ENCODE results near the gene ESR1.

ESR1 gene

DNA sequence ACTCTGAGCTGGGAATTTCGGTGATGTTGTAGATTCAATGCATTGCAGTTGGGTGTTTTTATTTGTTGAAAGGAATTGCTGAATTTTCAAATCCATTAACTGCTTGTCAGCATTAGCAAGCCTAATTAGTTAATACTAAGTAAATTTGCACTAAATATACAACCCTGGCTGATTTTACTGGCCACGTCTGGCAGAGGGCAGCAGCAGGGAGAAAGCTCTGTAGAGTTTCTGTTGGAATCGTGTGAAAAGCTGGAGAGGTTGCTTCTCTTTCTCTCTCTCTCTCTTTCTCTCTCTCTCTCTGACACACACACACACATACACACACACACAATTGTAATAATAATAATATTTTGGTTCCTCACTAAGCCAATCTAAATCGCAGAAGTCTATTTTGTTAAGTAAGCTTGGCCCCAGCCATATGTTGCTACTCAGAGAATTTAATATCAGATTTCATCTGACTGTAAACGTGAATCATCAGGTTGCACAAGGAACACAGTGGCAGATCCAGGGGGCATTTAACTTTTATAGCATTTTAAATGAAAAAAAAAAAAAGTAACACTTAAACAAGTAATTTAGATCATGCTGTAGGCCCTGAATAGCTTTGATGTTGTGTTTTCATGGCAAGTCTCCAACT is 289.5 kb downstream of the ESR1 start:
- DNase-seq (ENCODE audit: low read depth), result no peak

DNA sequence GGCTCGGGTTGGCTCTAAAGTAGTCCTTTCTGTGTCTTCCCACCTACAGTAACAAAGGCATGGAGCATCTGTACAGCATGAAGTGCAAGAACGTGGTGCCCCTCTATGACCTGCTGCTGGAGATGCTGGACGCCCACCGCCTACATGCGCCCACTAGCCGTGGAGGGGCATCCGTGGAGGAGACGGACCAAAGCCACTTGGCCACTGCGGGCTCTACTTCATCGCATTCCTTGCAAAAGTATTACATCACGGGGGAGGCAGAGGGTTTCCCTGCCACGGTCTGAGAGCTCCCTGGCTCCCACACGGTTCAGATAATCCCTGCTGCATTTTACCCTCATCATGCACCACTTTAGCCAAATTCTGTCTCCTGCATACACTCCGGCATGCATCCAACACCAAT is 291.2 kb downstream of the ESR1 start:
- no peak for DNase-seq (ENCODE audit: low read depth)

DNA sequence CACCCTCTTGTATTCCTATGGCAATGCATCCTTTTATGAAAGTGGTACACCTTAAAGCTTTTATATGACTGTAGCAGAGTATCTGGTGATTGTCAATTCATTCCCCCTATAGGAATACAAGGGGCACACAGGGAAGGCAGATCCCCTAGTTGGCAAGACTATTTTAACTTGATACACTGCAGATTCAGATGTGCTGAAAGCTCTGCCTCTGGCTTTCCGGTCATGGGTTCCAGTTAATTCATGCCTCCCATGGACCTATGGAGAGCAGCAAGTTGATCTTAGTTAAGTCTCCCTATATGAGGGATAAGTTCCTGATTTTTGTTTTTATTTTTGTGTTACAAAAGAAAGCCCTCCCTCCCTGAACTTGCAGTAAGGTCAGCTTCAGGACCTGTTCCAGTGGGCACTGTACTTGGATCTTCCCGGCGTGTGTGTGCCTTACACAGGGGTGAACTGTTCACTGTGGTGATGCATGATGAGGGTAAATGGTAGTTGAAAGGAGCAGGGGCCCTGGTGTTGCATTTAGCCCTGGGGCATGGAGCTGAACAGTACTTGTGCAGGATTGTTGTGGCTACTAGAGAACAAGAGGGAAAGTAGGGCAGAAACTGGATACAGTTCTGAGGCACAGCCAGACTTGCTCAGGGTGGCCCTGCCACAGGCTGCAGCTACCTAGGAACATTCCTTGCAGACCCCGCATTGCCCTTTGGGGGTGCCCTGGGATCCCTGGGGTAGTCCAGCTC is 292.1 kb downstream of the ESR1 start:
- no peak for DNase-seq (ENCODE audit: low read depth)

DNA sequence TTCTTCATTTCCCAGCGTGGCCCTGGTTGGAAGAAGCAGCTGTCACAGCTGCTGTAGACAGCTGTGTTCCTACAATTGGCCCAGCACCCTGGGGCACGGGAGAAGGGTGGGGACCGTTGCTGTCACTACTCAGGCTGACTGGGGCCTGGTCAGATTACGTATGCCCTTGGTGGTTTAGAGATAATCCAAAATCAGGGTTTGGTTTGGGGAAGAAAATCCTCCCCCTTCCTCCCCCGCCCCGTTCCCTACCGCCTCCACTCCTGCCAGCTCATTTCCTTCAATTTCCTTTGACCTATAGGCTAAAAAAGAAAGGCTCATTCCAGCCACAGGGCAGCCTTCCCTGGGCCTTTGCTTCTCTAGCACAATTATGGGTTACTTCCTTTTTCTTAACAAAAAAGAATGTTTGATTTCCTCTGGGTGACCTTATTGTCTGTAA is 292.7 kb downstream of the ESR1 start:
- no peak for DNase-seq (ENCODE audit: low read depth)

DNA sequence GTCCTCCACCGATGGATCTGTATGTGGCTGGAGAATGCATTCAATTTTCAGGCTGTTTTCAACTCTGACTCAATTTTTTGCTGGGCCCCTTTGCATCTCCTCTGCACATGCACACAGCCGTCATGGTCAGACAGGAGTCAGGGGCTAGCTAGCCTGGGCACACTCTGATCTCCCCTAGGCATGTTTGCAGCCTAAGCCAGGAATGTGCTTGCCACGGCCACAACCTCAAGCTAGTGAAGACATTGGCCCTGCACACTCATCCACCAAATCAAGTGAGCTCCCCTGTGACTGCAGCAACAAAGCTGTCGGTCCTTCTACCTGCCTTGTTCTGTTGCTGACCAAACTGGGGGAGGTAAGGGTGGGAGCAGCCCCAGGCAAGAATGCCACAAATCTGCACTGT is 300.5 kb downstream of the ESR1 start:
- DNase-seq (ENCODE audit: low read depth), result no peak

DNA sequence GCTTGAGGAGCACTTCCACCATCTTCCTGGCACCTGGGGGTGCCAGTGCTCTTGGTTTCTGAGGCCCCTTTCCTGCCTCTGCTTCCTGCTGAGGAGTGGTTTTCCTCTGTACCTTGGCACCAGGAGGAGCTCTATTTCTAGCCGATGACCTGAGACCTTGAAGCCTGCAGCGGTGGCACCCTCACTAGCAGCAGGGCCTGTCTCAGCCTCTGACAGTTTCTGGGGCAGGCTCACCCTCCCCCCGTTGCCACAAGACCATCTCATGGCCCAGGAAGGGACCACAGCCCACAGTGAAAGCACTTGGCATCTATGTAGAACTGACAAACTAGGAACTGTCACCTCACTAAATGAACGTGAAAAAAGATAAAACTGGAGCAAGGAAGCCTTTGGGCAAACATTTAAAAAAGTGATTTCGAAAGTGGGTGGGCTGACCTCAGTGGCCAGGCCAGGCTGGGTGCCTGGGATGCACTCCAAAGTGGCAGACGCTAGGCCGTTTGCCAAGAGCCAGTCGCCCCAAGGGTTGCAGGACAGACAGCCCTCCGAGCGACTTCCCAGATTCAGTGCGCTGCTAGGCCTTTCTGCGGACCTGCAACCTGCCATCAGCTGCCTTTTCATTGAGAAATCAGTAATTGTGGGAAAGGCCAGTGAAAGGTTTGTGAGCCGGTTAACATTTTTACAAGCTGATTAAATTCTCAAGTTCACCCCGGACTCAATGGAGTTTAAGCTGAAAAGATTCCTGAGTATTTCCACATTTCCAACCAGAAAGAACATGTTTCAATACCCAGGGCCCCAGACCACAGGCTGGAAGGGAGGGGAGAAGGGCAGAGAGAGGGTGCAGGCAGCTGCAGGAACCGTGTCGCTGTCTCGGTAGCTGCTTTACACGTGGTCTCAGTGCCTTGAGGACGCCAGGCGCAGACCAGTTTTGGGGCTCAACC is 303.7 kb downstream of the ESR1 start:
- no peak for DNase-seq (ENCODE audit: low read depth)

DNA sequence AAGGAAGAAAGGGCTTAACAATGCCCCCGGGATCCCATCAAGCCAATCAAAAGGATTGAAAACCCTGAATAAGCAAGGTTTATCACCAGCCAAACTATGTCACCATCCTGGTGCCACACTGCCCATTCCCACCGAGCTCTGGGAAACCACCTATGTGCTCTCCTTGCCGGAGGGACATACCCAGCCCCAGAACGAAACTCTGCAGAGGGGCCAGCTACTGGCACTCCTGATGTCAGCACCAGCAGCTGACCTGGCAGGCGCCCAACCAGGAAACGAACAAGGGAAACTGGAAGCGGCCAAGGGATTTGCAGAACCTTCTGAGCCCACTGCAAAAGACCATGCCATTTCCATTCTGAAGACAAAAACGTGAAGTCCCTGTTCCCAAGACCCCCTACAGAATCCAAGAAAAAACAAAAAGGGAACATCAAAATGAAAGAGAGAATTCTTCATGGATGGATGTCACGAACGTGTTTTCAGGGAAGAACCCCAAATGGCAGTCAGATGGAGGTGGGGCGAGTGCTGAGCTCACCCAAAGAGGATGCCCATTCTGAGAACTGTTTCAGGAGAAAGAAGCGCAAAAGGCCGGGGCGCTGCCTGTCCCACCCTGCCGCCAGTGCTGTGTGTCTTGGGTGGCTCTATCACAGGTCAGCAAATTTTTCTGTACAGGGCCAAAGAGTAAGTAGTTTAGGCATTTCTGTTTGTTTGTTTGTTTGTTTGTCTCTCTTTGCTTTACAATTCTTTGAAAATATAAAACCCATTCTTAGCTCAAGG is 305.2 kb downstream of the ESR1 start:
- no peak for DNase-seq (ENCODE audit: low read depth)

DNA sequence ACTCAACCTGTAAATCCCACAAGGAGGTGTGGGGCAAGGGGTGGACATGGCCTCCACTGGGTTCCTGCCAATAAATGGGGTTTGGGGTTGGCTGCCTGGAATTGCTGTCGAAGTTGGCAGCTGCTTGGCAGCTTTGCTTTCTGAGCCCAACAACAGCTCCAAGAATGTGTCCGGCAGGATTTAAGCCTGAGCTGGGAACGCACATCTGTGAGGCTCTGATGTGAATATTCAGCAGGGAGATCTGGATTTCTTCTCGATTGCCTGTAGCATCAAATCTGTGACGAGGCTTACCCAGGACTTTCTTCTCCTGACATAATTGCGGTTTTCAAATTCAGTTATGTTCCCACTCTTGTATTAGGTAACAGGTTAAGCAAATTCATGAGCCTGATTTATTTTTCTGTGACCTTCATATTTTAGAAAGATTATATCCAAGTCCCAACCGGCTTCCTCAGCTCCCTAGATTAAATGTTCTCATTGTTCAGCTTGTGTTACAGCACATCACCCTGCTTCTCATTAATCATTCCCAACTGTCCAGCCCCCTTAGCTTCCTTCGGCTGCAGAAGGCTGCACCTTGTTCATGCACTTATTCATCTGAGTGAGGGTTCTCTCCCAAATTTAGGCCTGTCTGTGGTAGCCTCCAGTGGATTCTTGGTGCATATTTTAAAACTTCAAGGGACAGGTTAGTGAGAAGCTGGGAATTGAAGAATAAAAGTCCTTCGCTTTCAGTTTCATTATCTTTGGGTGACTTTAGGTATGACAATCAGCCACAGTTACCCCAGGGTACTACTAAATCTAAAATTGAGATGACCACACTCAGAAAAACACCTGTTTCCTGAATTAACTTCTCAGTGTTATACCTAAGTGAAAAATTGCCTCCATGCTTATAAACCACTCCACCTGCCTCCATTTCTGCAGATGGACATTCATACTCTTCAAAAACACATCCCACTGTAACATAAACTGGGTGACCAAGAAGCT is 310.0 kb downstream of the ESR1 start:
- no peak for DNase-seq (ENCODE audit: low read depth)

DNA sequence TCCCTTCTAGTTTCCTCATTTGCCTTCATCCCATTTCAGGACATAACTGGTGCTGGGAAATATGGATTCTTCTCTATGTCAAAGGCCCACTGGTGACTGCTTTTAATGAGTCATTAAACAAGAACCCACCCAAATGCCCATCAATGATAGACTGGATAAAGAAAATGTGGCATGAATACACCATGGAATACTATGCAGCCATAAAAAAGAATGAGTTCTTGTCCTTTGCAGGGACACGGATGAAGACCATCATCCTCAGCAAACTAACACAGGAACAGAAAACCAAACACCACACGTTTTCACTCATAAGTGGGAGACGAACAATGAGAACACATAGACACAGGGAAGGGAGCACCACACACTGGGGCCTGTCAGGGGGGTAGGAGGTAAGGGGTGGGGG is 310.7 kb downstream of the ESR1 start:
- no peak for DNase-seq (ENCODE audit: low read depth)

DNA sequence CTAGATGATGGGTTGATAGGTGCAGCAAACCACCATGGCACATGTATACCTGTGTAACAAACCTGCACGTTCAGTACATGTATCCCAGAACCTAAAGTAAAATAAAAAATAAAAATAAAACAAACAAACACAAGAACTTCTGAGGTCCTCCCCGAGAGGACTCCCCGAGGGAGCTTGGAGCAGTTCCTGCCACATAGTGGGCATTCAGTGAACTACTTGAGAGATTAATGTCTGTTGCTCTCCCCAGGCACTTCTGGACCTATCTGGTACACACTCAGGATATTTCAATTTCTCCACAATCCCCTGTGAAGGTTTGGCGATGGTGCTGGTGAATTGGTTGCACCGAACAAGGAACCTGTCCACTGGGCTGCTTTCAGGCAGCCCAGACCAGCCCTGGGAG is 311.2 kb downstream of the ESR1 start:
- no peak for DNase-seq (ENCODE audit: low read depth)

DNA sequence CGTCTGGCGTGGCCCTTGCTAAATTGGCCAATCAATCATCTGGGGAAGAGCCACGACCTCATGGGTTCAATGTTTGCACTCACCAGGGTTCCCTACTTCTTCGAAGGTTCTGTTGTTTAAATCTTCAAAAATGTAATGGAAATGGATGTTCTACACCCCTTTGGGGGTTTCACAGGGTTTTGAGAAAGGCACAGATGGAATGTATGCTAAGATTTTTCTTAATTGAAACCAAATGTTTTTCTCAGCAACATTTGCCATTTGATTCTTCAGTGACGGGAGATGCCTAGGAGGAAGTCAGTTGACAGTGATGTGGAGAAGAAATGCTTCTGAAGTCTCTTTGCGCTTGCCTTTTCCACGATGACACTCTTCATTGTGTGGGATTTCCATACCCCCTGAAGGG is 312.3 kb downstream of the ESR1 start:
- no peak for DNase-seq (ENCODE audit: low read depth)

DNA sequence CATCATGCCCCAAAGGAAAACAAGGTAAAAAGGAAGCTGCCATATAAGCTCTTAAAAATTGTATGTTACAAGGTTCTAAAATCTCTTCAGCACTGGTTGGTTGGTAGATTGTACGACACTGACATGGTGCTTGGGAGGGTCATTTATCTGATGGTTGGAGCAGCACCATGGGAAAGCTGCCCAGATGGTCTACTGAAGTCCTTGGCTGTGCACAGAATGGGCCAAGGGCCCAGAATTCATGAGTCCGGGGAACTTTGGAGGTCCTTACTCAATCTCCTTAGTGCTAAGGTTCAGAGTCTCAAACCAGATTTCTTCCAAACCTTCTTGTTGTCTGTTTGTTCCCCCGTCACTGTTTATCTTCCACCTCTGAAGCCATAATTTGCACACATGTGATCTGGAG is 314.4 kb downstream of the ESR1 start:
- DNase-seq (ENCODE audit: low read depth), result no peak

DNA sequence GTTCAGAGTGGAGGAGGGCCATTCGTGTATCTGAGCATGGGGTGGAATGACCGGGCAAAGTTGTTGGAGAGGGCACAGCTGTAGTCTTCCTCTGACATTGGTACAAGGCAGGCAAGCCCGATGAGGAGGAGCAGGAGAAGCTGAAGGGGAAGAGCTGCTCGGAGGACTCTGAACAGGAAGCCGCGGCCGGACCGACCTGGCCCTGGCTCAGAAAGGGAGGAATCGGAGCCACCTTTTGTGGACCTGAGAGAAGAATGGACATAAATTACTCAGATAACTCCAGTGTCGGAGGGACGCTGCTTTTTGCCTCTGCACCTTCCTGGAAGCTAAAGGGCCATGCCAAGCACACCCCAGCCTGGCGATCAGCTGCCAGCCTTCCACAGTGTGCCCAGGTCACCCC is 315.0 kb downstream of the ESR1 start:
- no peak for DNase-seq (ENCODE audit: low read depth)

DNA sequence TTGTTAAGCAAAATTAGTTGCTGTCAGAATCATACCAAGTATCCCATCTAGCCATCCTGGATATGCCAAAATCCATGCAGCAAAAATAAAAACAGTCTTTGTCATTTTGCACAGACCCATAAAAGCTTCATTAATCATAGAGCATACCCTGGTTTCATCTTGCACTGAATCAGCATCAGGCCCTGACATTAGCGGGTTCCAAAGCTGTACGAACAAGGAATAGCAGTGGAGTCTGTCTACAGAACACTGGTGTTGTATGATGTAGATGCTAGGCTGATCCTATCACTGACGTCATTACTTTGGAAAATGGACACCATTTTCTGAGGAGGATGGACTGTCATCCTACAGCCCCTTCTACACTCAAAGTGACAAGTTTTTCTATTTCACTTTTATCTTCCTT is 315.6 kb downstream of the ESR1 start:
- no peak for DNase-seq (ENCODE audit: low read depth)

DNA sequence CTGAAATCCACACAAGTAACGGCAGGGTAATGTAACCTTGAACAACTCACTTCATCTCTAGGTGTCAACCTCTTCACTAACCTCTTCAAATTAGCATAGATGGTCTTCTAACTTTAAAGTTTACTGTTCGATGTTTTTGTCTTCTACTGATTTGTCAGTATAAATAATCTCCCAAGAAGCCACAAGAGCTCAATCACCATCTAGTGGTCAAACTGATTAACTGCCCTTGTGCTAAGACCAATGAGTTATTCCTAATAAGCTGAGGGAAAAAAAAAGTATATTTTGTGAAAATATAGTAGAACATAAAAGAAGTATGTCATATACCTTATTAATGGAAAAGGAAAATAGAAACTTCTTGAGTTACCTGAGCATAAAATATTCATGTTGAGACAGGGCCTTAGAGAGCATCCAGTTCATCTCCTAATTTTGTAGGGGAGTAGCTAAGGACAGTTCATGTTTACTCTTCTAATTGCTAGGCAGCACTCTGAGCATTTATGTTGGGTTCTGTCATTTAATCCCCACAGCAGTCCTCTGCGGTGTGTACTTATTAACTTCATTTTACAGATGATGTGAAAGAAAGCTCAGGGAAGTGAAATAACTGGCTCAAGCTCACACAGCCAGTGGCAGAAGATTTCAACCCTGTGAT is 317.1 kb downstream of the ESR1 start:
- DNase-seq (ENCODE audit: low read depth), result no peak

DNA sequence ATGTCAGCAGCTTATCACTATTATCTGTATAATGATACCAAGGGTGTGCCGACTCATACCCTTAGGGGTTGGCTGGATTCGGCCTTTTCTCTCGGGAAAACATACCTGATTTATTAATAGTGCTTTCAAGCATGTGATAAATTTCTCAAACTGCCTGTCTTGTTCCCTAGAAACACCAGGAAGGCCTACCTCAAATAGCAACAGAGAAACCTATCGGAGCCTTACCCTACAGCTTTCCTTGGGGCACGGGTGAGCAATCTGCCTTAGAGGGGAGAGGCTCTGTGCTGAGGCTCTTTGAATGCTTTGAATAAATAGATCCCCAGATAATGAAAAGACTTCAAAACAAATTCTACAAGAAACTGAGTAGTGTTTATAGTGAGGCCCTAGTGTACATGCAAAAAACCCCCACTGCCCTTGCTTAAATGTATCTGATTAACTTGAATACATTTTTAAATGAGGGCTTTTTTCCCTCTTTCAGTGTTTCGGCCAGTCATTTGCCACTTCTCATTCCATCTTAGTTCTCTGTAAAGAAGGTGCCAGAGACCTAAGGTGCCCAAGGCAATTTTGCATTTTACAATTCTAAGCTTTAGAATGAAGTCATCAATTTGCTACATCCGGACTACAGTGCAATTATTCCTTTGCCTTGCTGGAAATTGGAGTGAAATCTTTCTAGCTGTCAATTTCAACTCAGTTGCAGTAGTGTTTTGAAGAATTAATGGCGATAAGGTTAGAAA is 320.1 kb downstream of the ESR1 start:
- no peak for DNase-seq (ENCODE audit: low read depth)

DNA sequence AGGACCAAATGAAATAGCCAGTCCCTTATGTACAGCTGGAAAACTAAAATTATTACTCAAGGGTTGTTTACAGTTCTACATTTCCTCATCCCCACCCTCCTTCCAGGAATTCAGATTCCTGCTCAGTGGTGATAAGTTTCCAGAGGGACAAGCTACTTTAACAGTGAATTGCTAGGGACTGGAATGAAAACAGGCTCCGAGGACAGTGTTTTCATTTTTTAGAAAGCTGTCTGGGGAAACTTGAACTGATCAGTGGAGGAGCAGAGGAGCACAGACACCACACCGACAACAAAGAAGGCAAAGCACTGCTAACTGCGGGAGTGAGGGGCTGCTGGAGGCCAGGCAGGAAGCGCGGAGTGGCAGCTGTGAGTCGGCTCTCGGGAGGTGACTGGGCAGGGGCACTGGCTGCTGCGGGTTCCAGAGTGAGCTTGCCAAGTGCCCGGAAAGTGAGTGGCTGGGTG is 322.2 kb downstream of the ESR1 start:
- DNase-seq (ENCODE audit: low read depth), result no peak

DNA sequence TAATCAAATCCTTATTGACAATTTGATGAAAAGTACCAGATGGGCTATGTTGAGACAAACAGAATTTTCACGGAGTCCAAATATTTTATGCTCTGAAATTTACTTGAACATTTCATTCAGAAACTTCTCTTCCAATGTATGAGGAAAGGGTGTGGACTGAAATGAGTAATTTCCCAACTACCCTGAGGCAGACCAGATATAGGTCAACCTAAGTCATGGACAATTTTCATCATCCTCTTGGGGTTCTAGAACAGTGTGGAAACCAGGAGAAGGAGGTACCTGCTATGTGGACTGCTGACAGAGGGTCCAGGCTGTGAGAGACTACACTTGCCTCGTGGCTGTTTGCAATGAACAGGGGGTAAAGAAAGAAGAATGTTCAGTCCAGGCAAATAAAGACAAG is 323.0 kb downstream of the ESR1 start:
- DNase-seq (ENCODE audit: low read depth), result no peak

DNA sequence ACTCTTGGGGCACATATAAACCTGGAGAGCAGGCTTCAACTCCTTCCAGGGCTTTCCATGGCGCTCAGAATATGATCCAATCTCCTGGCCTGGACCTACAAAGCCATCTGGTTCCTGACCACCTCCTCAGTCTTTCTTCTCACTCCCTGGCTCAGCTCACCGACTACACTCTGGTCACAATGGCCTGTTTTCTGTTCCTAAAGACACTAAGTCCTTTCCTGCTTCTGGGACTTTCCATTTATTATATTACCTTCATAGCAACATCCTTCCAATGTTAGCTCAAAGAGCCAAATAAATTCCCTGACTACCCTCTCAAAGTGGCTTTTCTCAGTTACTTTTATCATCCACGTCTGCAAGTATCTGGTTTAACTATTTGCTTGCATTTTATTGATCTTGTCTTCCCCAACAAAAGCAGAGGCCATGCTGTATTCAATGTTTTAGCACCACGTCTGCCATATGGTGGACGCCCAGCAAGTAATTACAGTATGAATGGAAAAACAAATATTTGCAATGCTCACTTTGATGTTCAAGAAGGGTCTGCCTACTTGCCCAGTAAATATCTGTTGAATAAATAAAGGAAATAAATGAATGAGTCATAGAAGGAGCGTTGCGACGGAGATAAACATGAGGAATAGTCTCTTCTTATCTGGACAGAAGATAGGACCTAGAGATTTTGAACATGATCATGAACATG is 328.4 kb downstream of the ESR1 start:
- DNase-seq (ENCODE audit: low read depth), result no peak
